ENCODE measurements around the gene LILRB3.
A peak's percentile ranks its signal among the peaks of the same experiment; 100 is the strongest.

The LILRB3 gene

GRCh38 chr19:54268936-54269335 lies 46.1 kb upstream of the LILRB3 start:
- Histone ChIP-seq H3K79me2 (ENCODE audit: control insufficient read depth, insufficient read depth, low read length, poor library complexity) (no peaks in the 10 kb centered on the region), H3K9ac (ENCODE audit: low read length) (no peak overlapping the region), H4K91ac (ENCODE audit: low read depth, low read length) (no peak overlapping the region), H2BK120ac (ENCODE audit: insufficient read depth, low read length, poor library complexity) (no peak overlapping the region), H3K27me3 (ENCODE audit: insufficient read depth, low read length) (no peaks in the 10 kb centered on the region), H3K18ac (ENCODE audit: low read length) (no peak overlapping the region), H2AK5ac (ENCODE audit: low read length) (no peak overlapping the region), H2AFZ (ENCODE audit: insufficient read depth, low read length, poor library complexity) (no peak overlapping the region), H3K9me3 (ENCODE audit: insufficient read depth, low read depth, low read length) (no peaks in the 10 kb centered on the region), H3K14ac (ENCODE audit: low read length) (no peak overlapping the region), H2BK12ac (ENCODE audit: low read length) (no peak overlapping the region), H3K4me3 (ENCODE audit: low read depth, low read length) (no peak overlapping the region), H3K23ac (ENCODE audit: low read length) (no peak overlapping the region), H3K36me3 (ENCODE audit: control insufficient read depth in 1 of 2, insufficient read depth in 2 of 2, low read length in 2 of 2) (no peaks in the 10 kb centered on the region), H3K27ac (ENCODE audit: low read depth, low read length) (no peak overlapping the region), H3K4me2 (ENCODE audit: low read length) (no peak overlapping the region), H4K12ac (ENCODE audit: low read depth, low read length) (no peak overlapping the region), H3K79me1 (ENCODE audit: low read length) (no peaks in the 10 kb centered on the region), H3K4me1 (ENCODE audit: control insufficient read depth in 1 of 2, insufficient read depth in 2 of 2, low read length in 2 of 2) (no peaks in the 10 kb centered on the region), H4K8ac (ENCODE audit: low read depth, low read length) (no peak overlapping the region), H2BK5ac (ENCODE audit: low read depth, low read length, poor library complexity) (no peak overlapping the region), H3K4ac (ENCODE audit: low read depth, low read length) (no peak overlapping the region)
- no CpG with 5 or more reads among the region's 2 CpGs for whole genome bisulfite sequencing (ENCODE audit: extremely low coverage, insufficient coverage, insufficient read length)
- DNase-seq = no peak

DNA sequence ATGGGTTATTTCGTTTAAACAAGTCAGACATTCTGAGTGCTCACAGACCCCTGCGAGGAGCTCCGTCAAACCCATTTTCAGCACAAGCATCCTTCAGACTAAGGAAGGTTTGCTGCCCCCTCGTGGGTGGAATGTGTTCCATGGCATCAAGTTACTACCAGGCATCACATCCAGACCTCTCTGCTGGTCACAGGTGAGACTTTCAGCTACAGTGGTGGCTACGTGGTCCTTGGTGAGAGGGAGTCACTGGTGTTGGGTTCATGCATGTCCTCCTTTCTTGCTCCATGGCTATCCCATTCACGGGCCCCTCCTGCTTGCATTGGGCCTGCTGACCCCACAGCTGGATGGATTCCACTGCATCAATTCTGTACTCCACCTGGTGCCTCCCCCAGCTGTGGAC lies 43.3 kb upstream of the LILRB3 start:
- Histone ChIP-seq H4K12ac (ENCODE audit: low read depth, low read length) (no peak overlapping the region), H2AFZ (ENCODE audit: insufficient read depth, low read length, poor library complexity) (no peak overlapping the region), H2AK5ac (ENCODE audit: low read length) (no peak overlapping the region), H2BK12ac (ENCODE audit: low read length) (no peak overlapping the region), H3K4me2 (ENCODE audit: low read length) (no peak overlapping the region), H3K4ac (ENCODE audit: low read depth, low read length) (no peak overlapping the region), H3K4me1 (ENCODE audit: control insufficient read depth in 1 of 2, insufficient read depth in 2 of 2, low read length in 2 of 2) (no peaks in the 10 kb centered on the region), H4K8ac (ENCODE audit: low read depth, low read length) (no peak overlapping the region), H3K14ac (ENCODE audit: low read length) (no peak overlapping the region), H3K9ac (ENCODE audit: low read length) (no peak overlapping the region), H3K9me3 (ENCODE audit: insufficient read depth, low read depth, low read length) (no peaks in the 10 kb centered on the region), H2BK120ac (ENCODE audit: insufficient read depth, low read length, poor library complexity) (no peak overlapping the region), H3K18ac (ENCODE audit: low read length) (no peak overlapping the region), H3K23ac (ENCODE audit: low read length) (no peak overlapping the region), H3K79me2 (ENCODE audit: control insufficient read depth, insufficient read depth, low read length, poor library complexity) (no peaks in the 10 kb centered on the region), H3K27me3 (ENCODE audit: insufficient read depth, low read length) (no peaks in the 10 kb centered on the region), H3K79me1 (ENCODE audit: low read length) (no peaks in the 10 kb centered on the region), H3K36me3 (ENCODE audit: control insufficient read depth in 1 of 2, insufficient read depth in 2 of 2, low read length in 2 of 2) (no peaks in the 10 kb centered on the region), H3K27ac (ENCODE audit: low read depth, low read length) (no peak overlapping the region), H3K4me3 (ENCODE audit: low read depth, low read length) (no peak overlapping the region), H4K91ac (ENCODE audit: low read depth, low read length) (no peak overlapping the region), H2BK5ac (ENCODE audit: low read depth, low read length, poor library complexity) (no peak overlapping the region)
- WGBS (ENCODE audit: extremely low coverage, insufficient coverage, insufficient read length) = no CpG with 5 or more reads among the region's 6 CpGs
- peak; percentile 56 to 81 for DNase-seq

- H3K36me3 ChIP-seq (ENCODE audit: control insufficient read depth in 1 of 2, insufficient read depth in 2 of 2, low read length in 2 of 2) = no peaks in the 10 kb centered on the region
- no peaks in the 10 kb centered on the region for H3K27me3 ChIP-seq (ENCODE audit: insufficient read depth, low read length)
- no peak overlapping the region for H3K4me2 ChIP-seq (ENCODE audit: low read length)
- no peak overlapping the region for H4K91ac ChIP-seq (ENCODE audit: low read depth, low read length)
- H2AK5ac ChIP-seq (ENCODE audit: low read length) = no peak overlapping the region
- H2BK5ac ChIP-seq (ENCODE audit: low read depth, low read length, poor library complexity) = no peak overlapping the region
- no peak overlapping the region for H3K4me3 ChIP-seq (ENCODE audit: low read depth, low read length)
- no peak overlapping the region for H4K8ac ChIP-seq (ENCODE audit: low read depth, low read length)
- H2BK120ac ChIP-seq (ENCODE audit: insufficient read depth, low read length, poor library complexity) = no peak overlapping the region
- H2AFZ ChIP-seq (ENCODE audit: insufficient read depth, low read length, poor library complexity) = no peak overlapping the region
- no peak overlapping the region for H3K9ac ChIP-seq (ENCODE audit: low read length)
- H3K79me1 ChIP-seq (ENCODE audit: low read length) = no peaks in the 10 kb centered on the region
- H3K14ac ChIP-seq (ENCODE audit: low read length) = no peak overlapping the region
- H3K9me3 ChIP-seq (ENCODE audit: insufficient read depth, low read depth, low read length) = no peaks in the 10 kb centered on the region
- no peak overlapping the region for H2BK12ac ChIP-seq (ENCODE audit: low read length)
- no peaks in the 10 kb centered on the region for H3K4me1 ChIP-seq (ENCODE audit: control insufficient read depth in 1 of 2, insufficient read depth in 2 of 2, low read length in 2 of 2)
- H3K79me2 ChIP-seq (ENCODE audit: control insufficient read depth, insufficient read depth, low read length, poor library complexity) = no peaks in the 10 kb centered on the region
- no peak overlapping the region for H4K12ac ChIP-seq (ENCODE audit: low read depth, low read length)
- no peak for DNase-seq
- H3K4ac ChIP-seq (ENCODE audit: low read depth, low read length) = no peak overlapping the region
- no peak overlapping the region for H3K18ac ChIP-seq (ENCODE audit: low read length)
- no peak overlapping the region for H3K27ac ChIP-seq (ENCODE audit: low read depth, low read length)
- no peak overlapping the region for H3K23ac ChIP-seq (ENCODE audit: low read length)
- no CpG with 5 or more reads among the region's 2 CpGs for WGBS (ENCODE audit: extremely low coverage, insufficient coverage, insufficient read length)
Observed at GRCh38 chr19:54262470-54262869, 39.7 kb upstream of the LILRB3 start.

DNA sequence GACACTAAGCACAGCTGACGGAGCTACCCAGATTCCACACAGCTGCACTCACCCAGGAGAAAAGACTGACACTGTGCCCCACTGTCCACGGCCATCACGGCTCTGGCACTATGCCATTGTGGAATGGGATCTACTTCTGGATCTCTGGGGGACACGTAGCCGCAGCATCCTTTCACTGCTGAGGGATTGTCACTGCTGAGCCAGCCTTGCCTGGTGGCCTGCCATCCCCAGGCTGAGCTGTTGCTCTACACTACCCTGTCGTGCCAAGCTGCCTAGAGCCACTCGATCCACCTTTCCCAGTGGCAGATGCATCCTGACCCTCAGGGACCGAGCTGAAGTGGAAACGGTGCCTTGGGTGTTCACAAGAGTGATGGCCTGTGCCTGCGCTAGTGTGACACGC lies 39.3 kb upstream of the LILRB3 start:
- H3K79me2 ChIP-seq (ENCODE audit: control insufficient read depth, insufficient read depth, low read length, poor library complexity) = no peaks in the 10 kb centered on the region
- no peaks in the 10 kb centered on the region for H3K36me3 ChIP-seq (ENCODE audit: control insufficient read depth in 1 of 2, insufficient read depth in 2 of 2, low read length in 2 of 2)
- no peak overlapping the region for H2BK12ac ChIP-seq (ENCODE audit: low read length)
- no peak for DNase-seq
- no peak overlapping the region for H4K12ac ChIP-seq (ENCODE audit: low read depth, low read length)
- no peak overlapping the region for H2BK5ac ChIP-seq (ENCODE audit: low read depth, low read length, poor library complexity)
- H2AK5ac ChIP-seq (ENCODE audit: low read length) = no peak overlapping the region
- H3K18ac ChIP-seq (ENCODE audit: low read length) = no peak overlapping the region
- no peaks in the 10 kb centered on the region for H3K27me3 ChIP-seq (ENCODE audit: insufficient read depth, low read length)
- no peak overlapping the region for H3K4me2 ChIP-seq (ENCODE audit: low read length)
- H3K23ac ChIP-seq (ENCODE audit: low read length) = no peak overlapping the region
- no peak overlapping the region for H3K4ac ChIP-seq (ENCODE audit: low read depth, low read length)
- no peak overlapping the region for H3K9ac ChIP-seq (ENCODE audit: low read length)
- H4K8ac ChIP-seq (ENCODE audit: low read depth, low read length) = no peak overlapping the region
- no peak overlapping the region for H3K27ac ChIP-seq (ENCODE audit: low read depth, low read length)
- H3K4me3 ChIP-seq (ENCODE audit: low read depth, low read length) = no peak overlapping the region
- no peak overlapping the region for H3K14ac ChIP-seq (ENCODE audit: low read length)
- H2AFZ ChIP-seq (ENCODE audit: insufficient read depth, low read length, poor library complexity) = no peak overlapping the region
- H3K4me1 ChIP-seq (ENCODE audit: control insufficient read depth in 1 of 2, insufficient read depth in 2 of 2, low read length in 2 of 2) = no peaks in the 10 kb centered on the region
- H2BK120ac ChIP-seq (ENCODE audit: insufficient read depth, low read length, poor library complexity) = no peak overlapping the region
- H4K91ac ChIP-seq (ENCODE audit: low read depth, low read length) = no peak overlapping the region
- H3K9me3 ChIP-seq (ENCODE audit: insufficient read depth, low read depth, low read length) = no peaks in the 10 kb centered on the region
- no CpG with 5 or more reads among the region's 11 CpGs for WGBS (ENCODE audit: extremely low coverage, insufficient coverage, insufficient read length)
- no peaks in the 10 kb centered on the region for H3K79me1 ChIP-seq (ENCODE audit: low read length)

All from trophoblast cell (in vitro differentiated cells and primary cell).